ENCODE data around the gene CRISP3. TPM values are rescaled to one million over a fixed set of nuclear protein-coding genes. Genes with fewer than 3 reads are reported as not detected.

CRISP3 gene
- total RNA-seq, 1 donor from 2014 or later, result 100 TPM

Other genes starting within 250 kb of the CRISP3 start
- gene GLYATL3, start 244.5 kb downstream of the CRISP3 start, total RNA-seq, result not detected
- 2.3 TPM for gene C6orf141, start 193.7 kb downstream of the CRISP3 start, total RNA-seq
- gene RHAG, start 107.5 kb downstream of the CRISP3 start, total RNA-seq, result 3.0 TPM
- not detected for gene CRISP2, start 30.8 kb downstream of the CRISP3 start, total RNA-seq
- not detected for gene PGK2, start 42.9 kb upstream of the CRISP3 start, total RNA-seq
- not detected for gene CRISP1, start 122.1 kb upstream of the CRISP3 start, total RNA-seq
- not detected for gene DEFB114, start 219.8 kb upstream of the CRISP3 start, total RNA-seq
- not detected for gene DEFB113, start 225.2 kb upstream of the CRISP3 start, total RNA-seq